OCI-LY3 (cell line): Measurements from ENCODE around the gene TFAP2A.

Experiments
- H2AFZ ChIP-seq: fragments of 200-600, 300-600 bp; shearing (Covaris generic); 2 replicates; pipeline ENCODE4 v1.6.0; 2014; ENCODE audit warnings: antibody characterized with exemption, low read depth, low read length
- H3K27ac ChIP-seq: fragments of 200-600, 300-600 bp; sonication (generic); 2 replicates; pipeline ENCODE4 v1.5.1; 2014; ENCODE audit warnings: mild to moderate bottlenecking, low read length, moderate library complexity, mixed read lengths
- H3K27me3 ChIP-seq: fragments of 200-600, 300-600 bp; sonication (generic); 2 replicates; pipeline ENCODE4 v1.6.1; 2014; ENCODE audit warnings: low read depth, low read length, mixed read lengths
- H3K36me3 ChIP-seq: fragments of 200-600, 300-600 bp; sonication (generic); replicated peaks from 2 replicates; pipeline ENCODE3; 2014; ENCODE audit warnings: low read depth, low read length, mixed read lengths
- H3K4me1 ChIP-seq: fragments of 300-600, 200-600 bp; sonication (generic); 2 replicates; pipeline ENCODE4 v1.6.1; 2014; ENCODE audit warnings: low read length, mixed read lengths
- H3K4me2 ChIP-seq: fragments of 200-600, 300-600 bp; sonication (generic); 2 replicates; pipeline ENCODE4 v1.6.1; 2014; ENCODE audit warnings: low read length, mixed read lengths
- H3K4me3 ChIP-seq: fragments of 300-600, 200-600 bp; sonication (generic); 2 replicates; pipeline ENCODE4 v1.5.1; 2014; ENCODE audit warnings: antibody characterized with exemption, mild to moderate bottlenecking, low read length, moderate library complexity
- H3K79me2 ChIP-seq: fragments of 300-600, 200-600 bp; shearing (Covaris generic); 2 replicates; pipeline ENCODE4 v1.6.1; 2014; ENCODE audit warnings: mild to moderate bottlenecking, low read length, mixed read lengths
- H3K9ac ChIP-seq: fragments of 300-600, 200-600 bp; shearing (Covaris generic); 2 replicates; pipeline ENCODE4 v1.6.0; 2014; ENCODE audit warnings: mild to moderate bottlenecking, low read length, moderate library complexity
- H3K9me3 ChIP-seq: fragments of 200-600, 300-600 bp; shearing (Covaris generic); 2 replicates; pipeline ENCODE4 v1.6.1; 2014; ENCODE audit warnings: low read length, mixed read lengths; ENCODE audit not compliant: insufficient read depth
- H4K20me1 ChIP-seq: fragments of 200-600, 300-600 bp; sonication (generic); 2 replicates; pipeline ENCODE4 v1.6.1; 2016; ENCODE audit warnings: low read length, mixed read lengths; ENCODE audit not compliant: insufficient read depth
- CTCF ChIP-seq: fragments of 200-600, 300-600 bp; sonication (generic); IDR thresholded peaks from 2 replicates; pipeline ENCODE4 v1.5.1; 2014; ENCODE audit warnings: antibody characterized with exemption, low read length, low read depth
- EZH2phosphoT487 ChIP-seq: fragments of 200-600 bp; shearing (Covaris generic); IDR thresholded peaks from 2 replicates; pipeline ENCODE4 v1.6.1; 2018; ENCODE audit warnings: antibody characterized with exemption, mixed run types, low read depth

The TFAP2A gene

GRCh38 chr6:10446548-10446947, 31.7 kb upstream of the TFAP2A start:
- H3K27ac ChIP-seq = no peak overlapping the region
- H3K9me3 ChIP-seq = no peaks in the 10 kb centered on the region
- no peak overlapping the region for H2AFZ ChIP-seq
- no peak overlapping the region for H3K9ac ChIP-seq
- no peaks in the 10 kb centered on the region for H4K20me1 ChIP-seq
- no peaks in the 10 kb centered on the region for H3K27me3 ChIP-seq
- TF ChIP-seq CTCF = no peak
- TF ChIP-seq EZH2phosphoT487 = no peak
- no peaks in the 10 kb centered on the region for H3K36me3 ChIP-seq
- no peak overlapping the region for H3K4me3 ChIP-seq
- H3K79me2 ChIP-seq = no peaks in the 10 kb centered on the region
- no peak overlapping the region for H3K4me2 ChIP-seq
- H3K4me1 ChIP-seq = no peaks in the 10 kb centered on the region

- H4K20me1 ChIP-seq = no peaks in the 10 kb centered on the region
- TF ChIP-seq EZH2phosphoT487 (no peak), CTCF (no peak)
- H3K4me1 ChIP-seq = no peaks in the 10 kb centered on the region
- no peaks in the 10 kb centered on the region for H3K9me3 ChIP-seq
- no peaks in the 10 kb centered on the region for H3K36me3 ChIP-seq
- H3K4me2 ChIP-seq = no peak overlapping the region
- no peak overlapping the region for H3K27ac ChIP-seq
- H3K4me3 ChIP-seq = no peak overlapping the region
- H3K27me3 ChIP-seq = no peaks in the 10 kb centered on the region
- no peak overlapping the region for H2AFZ ChIP-seq
- H3K9ac ChIP-seq = no peak overlapping the region
- no peaks in the 10 kb centered on the region for H3K79me2 ChIP-seq
Measured at GRCh38 chr6:10441655-10442009, 26.8 kb upstream of the TFAP2A start.

- Histone ChIP-seq H3K36me3 (no peaks in the 10 kb centered on the region), H4K20me1 (no peaks in the 10 kb centered on the region), H2AFZ (no peak overlapping the region), H3K4me1 (no peaks in the 10 kb centered on the region), H3K79me2 (no peaks in the 10 kb centered on the region), H3K27ac (no peak overlapping the region), H3K4me2 (no peak overlapping the region), H3K4me3 (no peak overlapping the region), H3K9me3 (no peaks in the 10 kb centered on the region), H3K27me3 (no peaks in the 10 kb centered on the region), H3K9ac (no peak overlapping the region)
- no peak for TF ChIP-seq EZH2phosphoT487
- no peak for TF ChIP-seq CTCF
Measured at GRCh38 chr6:10441004-10441654, 26.3 kb upstream of the TFAP2A start.

GRCh38 chr6:10437891-10438290, 23.0 kb upstream of the TFAP2A start:
- no peak overlapping the region for H3K4me3 ChIP-seq
- no peak overlapping the region for H3K9ac ChIP-seq
- no peak overlapping the region for H3K4me2 ChIP-seq
- H3K27ac ChIP-seq = no peak overlapping the region
- peaks cover 11% of the 10 kb centered on the region for H3K4me1 ChIP-seq
- no peaks in the 10 kb centered on the region for H3K79me2 ChIP-seq
- H3K9me3 ChIP-seq = no peaks in the 10 kb centered on the region
- no peak for TF ChIP-seq CTCF
- no peak for TF ChIP-seq EZH2phosphoT487
- no peaks in the 10 kb centered on the region for H4K20me1 ChIP-seq
- H3K27me3 ChIP-seq = no peaks in the 10 kb centered on the region
- H2AFZ ChIP-seq = no peak overlapping the region
- no peaks in the 10 kb centered on the region for H3K36me3 ChIP-seq
